HG03064 (cell line): ENCODE results near the gene YIF1A.
"Not testable (repeated sequence)": the region's sequence is repeated elsewhere in the genome, so short reads cannot be mapped to it uniquely, and the experiment has no call there.

ENCODE experiments used
- ATAC-seq: cut with Tn5 transposase; IDR thresholded peaks from one replicate; pipeline ENCODE4 v1.9.1; 2021; ENCODE audit warnings: low read depth; ENCODE audit not compliant: unreplicated experiment

The YIF1A gene

DNA sequence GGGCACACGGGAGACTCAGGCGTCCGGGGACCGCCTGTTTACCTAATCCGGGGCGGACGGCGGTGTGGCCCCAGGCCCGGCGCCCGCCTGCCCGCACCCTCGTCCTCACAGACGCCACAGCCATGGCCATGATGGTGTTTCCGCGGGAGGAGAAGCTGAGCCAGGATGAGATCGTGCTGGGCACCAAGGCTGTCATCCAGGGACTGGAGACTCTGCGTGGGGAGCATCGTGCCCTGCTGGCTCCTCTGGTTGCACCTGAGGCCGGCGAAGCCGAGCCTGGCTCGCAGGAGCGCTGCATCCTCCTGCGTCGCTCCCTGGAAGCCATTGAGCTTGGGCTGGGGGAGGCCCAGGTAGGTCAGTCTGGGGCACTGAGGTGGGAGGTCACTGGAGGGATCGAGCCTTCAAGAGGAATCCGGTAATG lies 30.5 kb downstream of the YIF1A start:
- no peak for ATAC-seq

DNA sequence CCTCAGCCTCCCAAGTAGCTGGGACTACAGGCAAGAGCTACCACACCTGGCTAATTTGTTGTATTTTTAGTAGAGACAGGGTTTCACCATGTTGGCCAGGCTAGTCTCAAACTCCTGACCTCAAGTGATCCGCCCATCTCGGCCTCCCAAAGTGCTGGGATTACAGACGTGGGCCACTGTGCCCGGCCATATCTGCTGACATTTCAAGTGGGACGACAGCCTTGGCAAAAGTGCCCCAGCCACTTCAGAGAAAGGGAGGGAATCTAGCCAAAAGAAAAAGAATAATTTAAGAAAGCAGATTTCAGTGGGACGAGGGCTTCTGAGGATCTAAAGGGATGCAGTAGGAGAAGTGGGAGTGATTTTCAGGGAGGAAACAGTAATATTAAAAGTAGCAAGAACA lies 35.9 kb downstream of the YIF1A start:
- not testable (repeated sequence) for ATAC-seq

- ATAC-seq = no peak
These were observed 37.1 kb downstream of the YIF1A start for GRCh38 chr11:66251809-66252208.

DNA sequence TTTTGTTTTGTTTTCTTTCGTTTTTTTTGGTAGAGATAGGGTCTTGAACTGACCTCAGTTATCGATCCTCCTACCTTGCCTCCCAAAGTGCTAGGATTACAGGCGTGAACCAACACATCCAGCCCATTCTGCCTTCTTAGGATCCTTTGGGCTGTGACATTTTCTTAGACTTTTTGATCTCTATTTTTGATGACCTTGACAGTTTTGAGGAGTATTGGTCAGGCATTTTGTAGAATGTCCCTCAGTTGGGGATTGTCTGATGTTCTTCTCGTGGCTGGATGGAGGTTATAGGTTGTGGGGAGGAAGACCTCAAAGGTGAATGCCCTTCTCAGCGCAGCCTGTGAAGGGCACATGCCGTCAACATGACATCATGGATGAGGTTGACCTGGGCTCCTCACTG lies 40.0 kb downstream of the YIF1A start:
- ATAC-seq = no peak

GRCh38 chr11:66247801-66248200 lies 41.1 kb downstream of the YIF1A start:
- ATAC-seq = no peak

DNA sequence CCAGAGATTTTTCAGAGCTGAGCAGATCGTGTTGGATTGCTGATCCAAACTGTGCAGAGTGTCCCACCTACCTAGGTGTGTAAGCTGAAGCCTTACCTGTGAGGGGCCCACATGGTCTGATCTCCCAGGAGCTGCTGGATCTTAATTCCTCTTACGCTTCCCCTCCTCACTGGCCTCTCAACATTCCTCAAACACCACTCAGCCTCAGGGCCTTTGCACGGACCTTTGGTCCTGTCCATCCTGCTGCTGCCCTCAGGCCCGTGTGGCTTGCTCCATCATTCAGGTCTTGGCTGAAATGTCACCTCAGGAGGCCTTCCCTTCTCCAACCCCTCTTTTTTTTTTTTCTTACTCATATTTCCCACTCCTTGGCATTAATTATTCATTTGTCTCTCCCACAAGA lies 41.6 kb downstream of the YIF1A start:
- no peak for ATAC-seq

DNA sequence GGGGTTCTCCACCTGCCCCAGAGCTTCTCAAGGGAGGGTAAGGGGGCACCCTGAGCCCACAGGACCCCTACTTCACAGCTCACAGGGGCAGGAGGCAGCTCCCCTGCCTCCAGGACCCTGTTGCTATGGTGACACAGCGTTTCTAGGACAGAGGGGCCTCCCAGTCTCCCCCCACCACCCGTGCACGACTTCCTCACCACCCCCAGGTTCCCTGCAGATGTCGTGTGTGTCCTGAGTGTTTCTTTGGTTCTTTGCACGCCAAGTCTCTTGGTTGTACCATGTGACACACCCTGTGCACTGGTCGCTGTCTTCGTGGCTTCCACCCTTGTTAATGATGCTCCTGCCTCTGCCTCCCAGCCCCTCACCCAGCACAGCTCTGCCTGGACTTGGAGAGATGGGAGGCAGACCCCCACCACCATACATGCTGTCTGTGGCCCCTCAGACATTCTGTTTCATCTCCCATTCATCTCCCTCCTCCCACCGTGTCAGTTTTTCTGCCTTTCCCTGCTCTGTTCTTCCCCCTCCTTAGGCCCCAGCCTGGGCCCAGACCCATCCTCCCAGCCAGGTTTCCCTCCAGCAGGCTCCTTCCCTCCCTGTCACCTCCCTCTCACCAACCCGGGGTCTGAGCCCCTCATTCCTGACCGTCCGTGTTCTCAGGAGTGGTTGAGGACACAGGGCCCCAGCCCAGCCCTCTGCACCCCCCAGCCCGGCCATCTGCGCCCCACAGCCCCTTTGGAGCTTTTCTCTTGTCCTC lies 45.0 kb downstream of the YIF1A start:
- ATAC-seq = no peak

- no peak for ATAC-seq
These were observed 46.7 kb downstream of the YIF1A start for GRCh38 chr11:66242095-66242765.

DNA sequence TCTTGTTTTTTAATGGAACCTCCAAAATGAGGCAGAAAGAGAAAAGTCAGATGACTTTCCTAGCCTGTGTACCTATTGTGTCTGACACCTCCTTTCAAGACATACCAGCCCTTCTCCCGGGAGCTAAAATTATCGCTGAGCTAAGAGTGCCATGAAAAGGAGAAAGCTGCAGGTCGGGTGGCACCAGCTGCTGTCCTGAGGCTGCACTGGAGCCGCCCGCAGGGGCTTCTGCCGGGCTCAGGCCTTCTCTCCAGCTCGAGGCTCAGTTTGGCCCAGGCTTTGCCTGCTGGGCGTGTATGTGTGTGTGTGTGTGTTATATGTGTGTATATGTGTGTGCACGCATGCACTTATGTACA lies 48.2 kb downstream of the YIF1A start:
- ATAC-seq = no peak

DNA sequence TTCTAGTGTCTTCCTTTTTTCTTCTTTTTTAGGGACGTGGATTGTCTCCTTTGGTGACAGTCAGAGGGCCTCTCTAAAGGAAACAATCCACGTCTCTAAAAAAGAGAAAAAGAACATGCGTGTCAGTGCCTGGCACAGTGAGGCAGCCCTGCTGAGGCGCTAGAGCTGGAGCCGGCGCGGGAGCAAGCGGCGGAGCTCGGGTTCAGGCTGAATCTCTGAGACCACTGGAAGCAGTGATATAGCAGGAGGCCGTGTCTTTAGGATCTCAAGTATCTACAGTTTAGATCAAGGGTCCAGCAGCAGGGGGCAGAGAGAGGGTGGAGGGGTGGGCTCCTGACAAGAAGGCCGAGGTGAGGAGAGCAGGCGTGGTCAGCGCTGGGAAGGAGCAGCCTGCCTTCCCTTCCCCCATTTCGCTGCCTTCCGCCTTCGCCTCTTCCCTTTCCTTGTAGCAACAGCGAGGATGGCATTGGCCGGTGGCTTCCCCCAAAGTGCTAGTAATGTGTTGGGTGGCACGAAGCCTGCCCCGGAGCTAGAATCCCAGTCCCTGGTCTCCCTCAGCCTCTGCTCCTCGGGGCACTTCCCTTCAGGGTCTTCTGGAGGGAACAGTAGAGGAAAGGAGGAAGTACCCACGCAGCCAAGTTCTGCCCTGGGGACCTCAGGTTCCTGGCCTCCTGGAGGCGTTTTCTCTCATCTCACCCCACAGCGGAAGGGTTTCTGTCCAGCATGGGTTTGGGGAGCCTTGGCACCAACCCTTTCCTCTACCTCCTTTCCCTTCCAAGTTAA lies 48.8 kb downstream of the YIF1A start:
- no peak for ATAC-seq

- ATAC-seq = no peak
These were observed 49.4 kb downstream of the YIF1A start for GRCh38 chr11:66239511-66239910.

DNA sequence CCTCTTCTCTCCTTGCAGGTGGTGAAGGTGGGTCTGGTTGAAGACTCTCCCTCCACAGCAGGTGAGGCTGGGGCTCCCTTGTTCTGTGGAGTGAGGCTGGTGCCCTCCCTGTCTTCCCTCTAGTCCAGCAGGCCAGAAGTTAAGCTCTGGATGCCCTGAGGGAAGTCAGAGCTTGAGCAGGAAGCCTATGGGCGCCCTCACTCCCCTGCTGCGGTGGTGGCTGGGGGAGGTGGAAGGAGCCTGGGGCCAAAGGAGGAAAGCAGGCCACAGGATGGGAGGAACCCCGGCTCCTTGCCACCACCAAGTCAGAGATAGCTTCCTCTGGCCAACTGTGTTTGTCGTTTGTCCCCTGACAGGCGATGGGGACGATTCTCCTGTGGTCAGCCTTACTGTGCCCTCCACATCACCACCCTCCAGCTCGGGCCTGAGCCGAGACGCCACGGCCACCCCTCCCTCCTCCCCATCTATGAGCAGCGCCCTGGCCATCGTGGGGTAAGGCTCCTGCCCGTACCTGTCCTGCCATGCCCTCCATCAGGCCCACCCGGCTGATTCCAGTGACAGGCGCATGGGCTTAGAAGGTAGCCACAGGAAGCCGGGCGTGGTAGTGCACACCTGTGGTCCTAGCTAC lies 50.0 kb downstream of the YIF1A start:
- no peak for ATAC-seq

DNA sequence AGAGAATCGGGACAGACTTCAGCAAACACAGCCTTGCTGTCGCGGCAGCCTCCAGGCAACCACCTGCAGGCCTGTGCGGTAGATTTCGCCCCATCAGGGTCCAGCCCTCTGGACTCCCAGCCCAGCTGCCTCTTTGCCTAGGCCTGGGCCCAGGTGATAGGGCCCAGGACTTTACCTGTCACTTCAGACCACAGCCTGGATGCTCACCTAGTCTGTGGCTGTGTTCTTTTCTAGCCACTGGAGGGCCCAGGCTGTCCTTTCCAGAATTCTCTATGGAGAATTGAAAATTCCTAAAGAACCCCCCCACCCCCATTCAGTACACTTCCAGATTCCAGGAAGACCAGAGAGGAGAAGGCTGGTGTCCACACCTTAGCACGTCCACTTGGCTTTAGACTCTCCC lies 51.1 kb downstream of the YIF1A start:
- ATAC-seq = no peak

DNA sequence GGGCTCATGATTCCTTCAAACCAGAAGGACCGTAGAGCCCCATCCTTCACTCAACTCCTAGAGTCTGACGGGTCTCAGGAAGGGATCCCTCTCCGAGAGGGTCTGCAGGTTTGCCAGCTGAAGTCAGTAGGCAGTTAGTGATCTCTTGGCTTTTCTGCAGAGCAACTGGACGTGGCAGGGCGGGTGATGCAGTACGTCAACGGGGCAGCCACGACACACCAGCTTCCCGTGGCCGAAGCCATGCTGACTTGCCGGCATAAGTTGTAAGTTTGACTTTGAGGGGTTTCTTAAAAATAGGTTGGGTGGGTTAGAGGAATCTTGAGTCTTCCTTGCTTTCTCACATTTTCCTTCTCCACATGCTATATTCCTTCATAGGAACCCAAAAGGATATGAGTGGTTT lies 53.8 kb downstream of the YIF1A start:
- ATAC-seq = no peak
